HS-27A (cell line): ENCODE results near the gene AXIN1.

ENCODE experiments used
- DNase-seq: peaks from one replicate; pipeline ENCODE4 v3.0.0-alpha.2; 2012; ENCODE audit warnings: low read depth, missing footprints

Gene AXIN1

GRCh38 chr16:240559-240958, 112.0 kb downstream of the AXIN1 start:
- DNase-seq, result no peak

- no peak for DNase-seq
Observed at GRCh38 chr16:239948-240277, 112.6 kb downstream of the AXIN1 start.
